Uterus (tissue), 4 donors: Measurements from ENCODE around the gene SKIDA1. TPM values are rescaled to one million over a fixed set of nuclear protein-coding genes. Genes with fewer than 3 reads are reported as not detected.

Experiments used
- DNase-seq, 2 donors: peaks; one replicate each; pipeline ENCODE4 v3.0.0-alpha.2; 2019 to 2020
- H3K27ac ChIP-seq, 2 donors: fragments of 200-600 bp; sonication (generic); 1 replicate in 1 of 2; 2 replicates in 1 of 2; pipeline ENCODE4 v1.5.1; 2016 to 2018
- H3K27me3 ChIP-seq, 2 donors: fragments of 200-600 bp; sonication (generic); one replicate each; pipeline ENCODE4 v1.5.1; 2018 to 2019; ENCODE audit warnings: control low read depth in 1 of 2
- H3K36me3 ChIP-seq, 2 donors: fragments of 200-600 bp; sonication (generic); one replicate each; pipeline ENCODE4 v1.5.1; 2019; ENCODE audit warnings: control low read depth in 1 of 2
- H3K4me1 ChIP-seq, 2 donors: fragments of 200-600 bp; sonication (generic); one replicate each; pipeline ENCODE4 v1.5.1; 2018 to 2019; ENCODE audit warnings: control low read depth in 1 of 2
- H3K4me3 ChIP-seq, 2 donors: fragments of 200-600 bp; sonication (generic); 1 replicate in 1 of 2; 2 replicates in 1 of 2; pipeline ENCODE4 v1.5.1; 2018 to 2019; ENCODE audit warnings: mild to moderate bottlenecking in 1 of 2
- H3K9me3 ChIP-seq, 2 donors: fragments of 200-600 bp; sonication (generic); one replicate each; pipeline ENCODE4 v1.5.1; 2019; ENCODE audit warnings: control low read depth in 1 of 2
- POLR2A ChIP-seq, 2 donors: fragments of 450-650 bp; IDR thresholded peaks; one replicate each; pipeline ENCODE4 v1.6.1; 2016; ENCODE audit warnings: antibody characterized with exemption in 2 of 2, mild to moderate bottlenecking in 1 of 2, moderate library complexity in 1 of 2
- intact Hi-C: fragments of 100-400 bp; cut with DNase I; formaldehyde crosslinking; loops from one replicate; pipeline ENCODE4 v1.15.1; 2023; ENCODE audit warnings: low total_unique reads
- total RNA-seq, 4 donors: library from RNA; depleted of rRNA in 3 of 4; stranded (reverse); fragments of >200 nt in 3 of 4; gene quantifications; one replicate each; pipeline versions ENCODE4 v1.1.0 to v1.2.4, GENCODE V29; 2014 to 2023
- TF ChIP-seq, protein P1 (sequence below), 4 experiments: fragments of 200-600 bp in 2 of 4; fragments of 450-650 bp in 2 of 4; sonication (generic) in 2 of 4; IDR thresholded peaks; one replicate each; pipeline ENCODE4 v1.5.1; 2016 to 2019; ENCODE audit warnings: antibody characterized with exemption in 4 of 4, mild to moderate bottlenecking in 2 of 4, moderate library complexity in 1 of 4
- donor health status: DM: yes; HTN: yes; CAD: no.

SKIDA1 gene
- total RNA-seq, 4 donors from 2014 or later: 0.26 to 4.9 (median 1.6) TPM; not detected in 1

DNA sequence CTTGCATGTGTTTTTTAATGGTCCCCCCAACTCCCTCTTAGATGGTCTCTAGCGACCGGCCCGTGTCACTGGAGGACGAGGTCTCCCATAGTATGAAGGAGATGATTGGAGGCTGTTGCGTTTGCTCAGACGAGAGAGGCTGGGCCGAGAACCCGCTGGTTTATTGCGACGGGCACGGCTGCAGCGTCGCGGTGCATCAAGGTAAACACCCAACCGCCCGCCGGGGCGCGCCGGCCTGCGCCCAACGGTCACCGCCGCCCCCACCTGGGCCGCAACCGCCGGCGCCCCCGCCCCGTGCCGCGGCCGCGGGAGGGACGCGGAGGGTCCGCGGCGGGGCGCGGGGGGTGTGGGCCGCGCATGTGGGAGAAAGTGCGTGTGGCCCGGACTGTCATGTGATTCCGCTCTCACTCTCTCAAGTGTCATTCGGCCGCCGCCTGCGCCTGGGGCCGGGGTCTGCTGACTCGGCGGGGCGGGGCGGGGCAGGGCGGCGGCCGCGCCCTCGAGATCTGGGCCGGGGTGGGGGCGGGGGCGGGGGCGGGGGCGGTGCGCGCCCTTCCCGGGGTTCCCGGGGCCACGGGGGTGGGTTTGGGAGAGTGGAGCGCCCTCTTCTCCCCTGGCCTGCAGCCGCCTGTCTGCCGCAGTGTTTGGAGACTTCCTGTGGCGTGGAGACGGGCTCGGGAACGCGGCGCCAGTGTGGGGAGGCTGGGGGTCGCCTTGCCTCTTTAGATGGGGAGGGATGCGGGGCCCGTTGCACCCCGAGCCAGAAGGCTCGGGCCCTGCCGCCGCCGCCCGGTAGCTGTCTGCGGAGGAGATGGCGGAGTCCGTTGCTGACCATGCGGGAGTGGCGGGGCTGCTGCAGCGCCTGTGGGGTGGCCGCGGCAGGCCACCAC is 9.4 kb upstream of the SKIDA1 start:
- H3K9me3 ChIP-seq: no peaks in the 10 kb centered on the region
- no peaks in the 10 kb centered on the region for H3K36me3 ChIP-seq
- peak; percentile 57 to 58 for DNase-seq
- intact Hi-C loops: no loop called here
- H3K4me3 ChIP-seq: peak overlapping the region; percentile 92 to 96
- H3K27me3 ChIP-seq: no peaks in the 10 kb centered on the region
- peak overlapping the region; percentile 97 for H3K27ac ChIP-seq
- peaks cover 0 to 5% of the 10 kb centered on the region in 2 donors for H3K4me1 ChIP-seq
- no peak for TF ChIP-seq POLR2A (IDR thresholded peaks at IDR 0.05)
- TF ChIP-seq, protein P1, sequence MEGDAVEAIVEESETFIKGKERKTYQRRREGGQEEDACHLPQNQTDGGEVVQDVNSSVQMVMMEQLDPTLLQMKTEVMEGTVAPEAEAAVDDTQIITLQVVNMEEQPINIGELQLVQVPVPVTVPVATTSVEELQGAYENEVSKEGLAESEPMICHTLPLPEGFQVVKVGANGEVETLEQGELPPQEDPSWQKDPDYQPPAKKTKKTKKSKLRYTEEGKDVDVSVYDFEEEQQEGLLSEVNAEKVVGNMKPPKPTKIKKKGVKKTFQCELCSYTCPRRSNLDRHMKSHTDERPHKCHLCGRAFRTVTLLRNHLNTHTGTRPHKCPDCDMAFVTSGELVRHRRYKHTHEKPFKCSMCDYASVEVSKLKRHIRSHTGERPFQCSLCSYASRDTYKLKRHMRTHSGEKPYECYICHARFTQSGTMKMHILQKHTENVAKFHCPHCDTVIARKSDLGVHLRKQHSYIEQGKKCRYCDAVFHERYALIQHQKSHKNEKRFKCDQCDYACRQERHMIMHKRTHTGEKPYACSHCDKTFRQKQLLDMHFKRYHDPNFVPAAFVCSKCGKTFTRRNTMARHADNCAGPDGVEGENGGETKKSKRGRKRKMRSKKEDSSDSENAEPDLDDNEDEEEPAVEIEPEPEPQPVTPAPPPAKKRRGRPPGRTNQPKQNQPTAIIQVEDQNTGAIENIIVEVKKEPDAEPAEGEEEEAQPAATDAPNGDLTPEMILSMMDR (IDR thresholded peaks at IDR 0.05): no peak

GRCh38 chr10:21534280-21534586 is 8.8 kb upstream of the SKIDA1 start:
- intact Hi-C loops: no loop called here
- H3K4me1 ChIP-seq: peaks cover 0 to 5% of the 10 kb centered on the region in 2 donors
- H3K36me3 ChIP-seq: no peaks in the 10 kb centered on the region
- DNase-seq: no peak
- peak overlapping the region; percentile 92 to 96 for H3K4me3 ChIP-seq
- TF ChIP-seq, protein P1 (IDR thresholded peaks at IDR 0.05): no peak
- no peak for TF ChIP-seq POLR2A (IDR thresholded peaks at IDR 0.05)
- no peaks in the 10 kb centered on the region for H3K9me3 ChIP-seq
- H3K27ac ChIP-seq: peak overlapping the region; percentile 97
- no peaks in the 10 kb centered on the region for H3K27me3 ChIP-seq

- Histone ChIP-seq H3K4me3 (peak within 1 kb of the TSS; percentile 92 to 96), H3K4me1 (peaks cover 0 to 5% of the 10 kb centered on the region in 2 donors)
Measured at GRCh38 chr10:21533467-21534279, 8.2 kb upstream of the SKIDA1 start, which contains the start of gene MLLT10. Gene MLLT10 (plus strand): TSS chr10:21534232. CDS start chr10:21534645, 413 bp downstream.

GRCh38 chr10:21532694-21533466 is 7.4 kb upstream of the SKIDA1 start:
- intact Hi-C loops: no loop called here
- no peaks in the 10 kb centered on the region for H3K36me3 ChIP-seq
- H3K4me1 ChIP-seq: peaks cover 0 to 5% of the 10 kb centered on the region in 2 donors
- TF ChIP-seq, protein P1 (IDR thresholded peaks at IDR 0.05): no peak
- TF ChIP-seq POLR2A (IDR thresholded peaks at IDR 0.05): no peak
- no peaks in the 10 kb centered on the region for H3K9me3 ChIP-seq
- H3K27me3 ChIP-seq: no peaks in the 10 kb centered on the region
- H3K4me3 ChIP-seq: peak overlapping the region; percentile 92 to 96
- no peak for DNase-seq
- H3K27ac ChIP-seq: peak overlapping the region; percentile 97

More at GRCh38 chr10:21533467-21534279, 8.2 kb upstream of the SKIDA1 start, which contains the start of gene MLLT10:
- TF ChIP-seq POLR2A (IDR thresholded peaks at IDR 0.05): peak; percentile 34 to 85
- TF ChIP-seq, protein P1 (IDR thresholded peaks at IDR 0.05): peak in 3 of 4 experiments; percentile 3 to 45 (median 42)
- Histone ChIP-seq H3K9me3 (no peaks in the 10 kb centered on the region), H3K36me3 (no peaks in the 10 kb centered on the region), H3K27ac (peak within 1 kb of the TSS; percentile 97), H3K27me3 (no peaks in the 10 kb centered on the region)
- intact Hi-C loops: no loop called here
- DNase-seq: peak; percentile 91 to 95
